ENCODE measurements around the gene FOSL1. TPM values are rescaled to one million over a fixed set of nuclear protein-coding genes. Genes with fewer than 3 reads are reported as not detected.
A peak's percentile ranks its signal among the peaks of the same experiment; 100 is the strongest.

Gene FOSL1
- total and polyA plus RNA-seq, 10 donors: 0.42 to 5.4 (median 1.3) TPM

DNA sequence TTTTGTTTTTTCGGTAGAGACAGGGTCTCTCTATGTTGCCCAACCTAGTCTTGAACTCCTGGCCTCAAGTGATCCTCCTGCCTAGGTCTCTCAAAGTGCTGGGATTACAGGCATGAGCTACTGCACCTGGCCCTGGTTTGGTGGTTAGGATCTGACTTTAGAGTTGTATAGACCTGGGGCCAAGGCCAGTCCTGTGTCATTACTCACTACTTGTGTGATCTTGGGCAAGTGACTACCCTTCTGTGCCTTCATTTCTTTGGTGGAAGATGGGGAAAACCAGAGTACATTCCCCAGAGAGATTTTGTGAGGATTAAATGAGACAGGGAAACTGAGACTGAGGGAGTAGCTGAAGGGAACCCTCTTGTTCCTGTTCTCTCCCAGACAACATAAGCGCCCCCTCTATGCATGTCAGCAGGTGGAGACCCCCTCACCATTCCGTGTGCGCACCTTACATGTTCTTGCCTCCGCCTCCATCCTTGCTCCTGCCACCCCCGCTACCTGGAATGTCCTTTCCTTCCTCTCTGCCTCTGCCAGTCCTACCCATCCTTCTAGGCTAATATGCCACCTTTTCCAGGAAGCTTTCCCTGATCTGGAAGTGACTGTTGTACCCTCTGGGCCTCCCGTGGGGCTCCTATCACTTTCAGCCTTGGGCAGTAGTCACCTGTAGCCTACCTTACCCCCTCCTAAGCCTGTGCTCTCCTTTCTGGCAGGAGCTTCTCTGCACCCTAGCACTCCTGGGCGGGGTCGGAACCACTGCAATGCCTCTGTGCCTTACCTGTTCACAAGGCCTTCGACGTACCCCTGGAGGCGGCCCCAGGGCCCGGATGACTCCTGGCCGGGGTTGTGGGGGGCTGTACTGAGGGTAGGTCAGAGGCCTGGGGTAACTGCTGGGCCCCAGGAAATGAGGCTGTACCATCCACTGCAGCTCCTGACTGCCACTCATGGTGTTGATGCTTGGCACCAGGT, 3.9 kb downstream of the FOSL1 start:
- no peaks in the 10 kb centered on the region for H3K36me3 ChIP-seq
- intact Hi-C loops (cut with DNase I; ENCODE audit: low total_unique reads): no loop called here
- H3K4me1 ChIP-seq: peaks cover 37 to 69% (median 59%) of the 10 kb centered on the region in 6 donors
- 89 to 96% (median 93%) methylated on average over 14 of the region's 14 CpGs for WGBS, 5 donors
- no peak overlapping the region for H3K27ac ChIP-seq
- H3K4me3 ChIP-seq: no peak overlapping the region
- DNase-seq: no peak
- H3K9me3 ChIP-seq: no peaks in the 10 kb centered on the region
- peaks cover 0 to 25% (median 13%) of the 10 kb centered on the region in 7 donors for H3K27me3 ChIP-seq (replicated peaks in 1 of 7)
- TF ChIP-seq POLR2A (IDR thresholded peaks at IDR 0.05) (no peak), POLR2AphosphoS5 (IDR thresholded peaks at IDR 0.05) (no peak)
- TF ChIP-seq, protein P1, sequence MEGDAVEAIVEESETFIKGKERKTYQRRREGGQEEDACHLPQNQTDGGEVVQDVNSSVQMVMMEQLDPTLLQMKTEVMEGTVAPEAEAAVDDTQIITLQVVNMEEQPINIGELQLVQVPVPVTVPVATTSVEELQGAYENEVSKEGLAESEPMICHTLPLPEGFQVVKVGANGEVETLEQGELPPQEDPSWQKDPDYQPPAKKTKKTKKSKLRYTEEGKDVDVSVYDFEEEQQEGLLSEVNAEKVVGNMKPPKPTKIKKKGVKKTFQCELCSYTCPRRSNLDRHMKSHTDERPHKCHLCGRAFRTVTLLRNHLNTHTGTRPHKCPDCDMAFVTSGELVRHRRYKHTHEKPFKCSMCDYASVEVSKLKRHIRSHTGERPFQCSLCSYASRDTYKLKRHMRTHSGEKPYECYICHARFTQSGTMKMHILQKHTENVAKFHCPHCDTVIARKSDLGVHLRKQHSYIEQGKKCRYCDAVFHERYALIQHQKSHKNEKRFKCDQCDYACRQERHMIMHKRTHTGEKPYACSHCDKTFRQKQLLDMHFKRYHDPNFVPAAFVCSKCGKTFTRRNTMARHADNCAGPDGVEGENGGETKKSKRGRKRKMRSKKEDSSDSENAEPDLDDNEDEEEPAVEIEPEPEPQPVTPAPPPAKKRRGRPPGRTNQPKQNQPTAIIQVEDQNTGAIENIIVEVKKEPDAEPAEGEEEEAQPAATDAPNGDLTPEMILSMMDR (IDR thresholded peaks at IDR 0.05 in 8 of 11, conservative IDR thresholded peaks at IDR 0.05 in 3 of 11): no peak

DNA sequence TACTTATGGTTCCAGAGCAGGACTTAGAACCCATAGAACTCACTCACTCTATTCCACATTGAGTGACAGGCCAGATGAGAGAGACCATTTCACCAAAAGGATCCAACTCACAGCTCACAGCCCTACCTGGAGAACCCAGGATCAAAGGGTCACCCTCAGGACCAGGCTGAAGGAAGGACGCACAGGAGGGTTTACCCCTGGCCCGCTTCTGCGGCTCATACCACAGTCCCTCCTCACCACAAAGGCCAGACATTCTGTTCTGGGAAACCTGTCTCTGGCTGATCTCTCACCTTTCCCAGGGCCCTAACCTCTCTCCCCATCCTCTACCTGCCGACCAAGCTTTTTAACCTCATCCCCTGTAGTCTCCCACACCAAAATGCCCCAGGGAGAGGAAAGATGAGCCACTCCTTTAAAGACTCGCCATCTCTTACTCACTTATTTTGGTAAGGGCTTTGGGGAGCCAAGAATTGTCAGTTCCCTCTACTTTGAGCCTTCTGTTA, 4.7 kb downstream of the FOSL1 start:
- H3K9me3 ChIP-seq: no peaks in the 10 kb centered on the region
- WGBS, 5 donors: 95 to 98% (median 96%) methylated on average over 5 of the region's 5 CpGs
- intact Hi-C loops (cut with DNase I; ENCODE audit: low total_unique reads): no loop called here
- no peak for DNase-seq
- H3K36me3 ChIP-seq: no peaks in the 10 kb centered on the region
- peaks cover 37 to 69% (median 55%) of the 10 kb centered on the region in 6 donors for H3K4me1 ChIP-seq
- H3K4me3 ChIP-seq: no peak overlapping the region
- H3K27ac ChIP-seq: no peak overlapping the region
- TF ChIP-seq POLR2AphosphoS5 (IDR thresholded peaks at IDR 0.05) (no peak), POLR2A (IDR thresholded peaks at IDR 0.05) (no peak)
- TF ChIP-seq, protein P1 (IDR thresholded peaks at IDR 0.05 in 8 of 11, conservative IDR thresholded peaks at IDR 0.05 in 3 of 11): no peak
- peaks cover 0 to 21% (median 13%) of the 10 kb centered on the region in 7 donors for H3K27me3 ChIP-seq (replicated peaks in 1 of 7)

DNA sequence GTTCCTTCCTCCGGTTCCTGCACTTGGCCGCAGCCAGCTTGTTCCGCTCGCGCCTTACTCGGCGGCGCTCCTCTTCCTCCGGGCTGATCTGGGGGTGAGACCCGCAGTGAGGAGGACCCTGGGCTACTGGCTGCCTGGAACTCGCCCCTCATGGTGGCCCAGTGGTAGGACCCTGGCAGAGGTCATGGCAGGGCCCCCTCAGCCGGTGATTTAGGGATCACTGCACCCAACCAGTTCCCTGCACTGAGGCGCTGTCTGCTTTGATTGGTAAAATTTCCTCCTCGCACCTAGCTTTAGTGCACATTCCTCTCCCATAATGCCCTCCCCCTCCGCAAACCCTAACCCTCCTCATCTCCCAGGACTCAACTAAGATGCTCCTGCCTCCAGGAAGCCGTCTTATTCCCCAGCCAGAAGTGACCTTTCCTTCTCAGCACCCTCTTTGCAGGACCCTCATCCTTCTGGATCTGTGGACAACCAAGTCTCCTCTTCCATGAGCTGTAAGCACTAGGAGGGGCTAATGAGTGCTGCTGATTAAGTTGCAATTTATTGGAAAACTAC, 6.1 kb downstream of the FOSL1 start:
- H3K27me3 ChIP-seq (replicated peaks in 1 of 7): peaks cover 0 to 7% (median 2%) of the 10 kb centered on the region in 7 donors
- DNase-seq: peak; percentile 95
- peak overlapping the region; percentile 85 to 99 (median 96) for H3K27ac ChIP-seq
- peak overlapping the region in 7 of 8 donors; percentile 16 to 90 (median 31) for H3K4me3 ChIP-seq
- no peaks in the 10 kb centered on the region for H3K36me3 ChIP-seq
- intact Hi-C loops (cut with DNase I; ENCODE audit: low total_unique reads): no loop called here
- peaks cover 37 to 67% (median 53%) of the 10 kb centered on the region in 6 donors for H3K4me1 ChIP-seq
- 13 to 29% (median 24%) methylated on average over 9 to 16 of the region's 16 CpGs for WGBS, 5 donors
- TF ChIP-seq POLR2AphosphoS5 (IDR thresholded peaks at IDR 0.05): peak; percentile 82 to 87 (median 86)
- TF ChIP-seq, protein P1 (IDR thresholded peaks at IDR 0.05 in 8 of 11, conservative IDR thresholded peaks at IDR 0.05 in 3 of 11): no peak
- H3K9me3 ChIP-seq: no peaks in the 10 kb centered on the region

Measured in spleen (tissue), 11 donors.